HG03196 (cell line): ENCODE measurements around the gene MTLN.
"Not testable (repeated sequence)": the region's sequence is repeated elsewhere in the genome, so short reads cannot be mapped to it uniquely, and the experiment has no call there.

Source experiments
- ATAC-seq: cut with Tn5 transposase; IDR thresholded peaks from one replicate; pipeline ENCODE4 v1.9.1; 2021; ENCODE audit not compliant: unreplicated experiment

Gene MTLN

GRCh38 chr2:110211938-110212858 is at the start of gene MTLN:
Gene MTLN (minus strand): TSS chr2:110212547. CDS start chr2:110212525, 22 bp downstream.
- peak; percentile 88 for ATAC-seq

GRCh38 chr2:110261910-110262309 is 49.6 kb upstream of the MTLN start:
- not testable (repeated sequence) for ATAC-seq

- not testable (repeated sequence) for ATAC-seq
These were observed 35.9 kb upstream of the MTLN start for GRCh38 chr2:110248081-110248795.

- ATAC-seq, result not testable (repeated sequence)
These were observed 33.4 kb upstream of the MTLN start for GRCh38 chr2:110245488-110246435.

- ATAC-seq, result not testable (repeated sequence)
These were observed 30.9 kb upstream of the MTLN start for GRCh38 chr2:110243283-110243682.

GRCh38 chr2:110234514-110234913 is 22.2 kb upstream of the MTLN start:
- ATAC-seq, result not testable (repeated sequence)

- not testable (repeated sequence) for ATAC-seq
These were observed 17.5 kb upstream of the MTLN start for GRCh38 chr2:110229886-110230285.

- ATAC-seq, result not testable (repeated sequence)
These were observed 10.3 kb upstream of the MTLN start for GRCh38 chr2:110222626-110223025.

GRCh38 chr2:110221938-110222337 is 9.6 kb upstream of the MTLN start:
- no peak for ATAC-seq

GRCh38 chr2:110220190-110220564 is 7.8 kb upstream of the MTLN start:
- ATAC-seq, result no peak

GRCh38 chr2:110219496-110220189 is 7.3 kb upstream of the MTLN start:
- ATAC-seq, result no peak

- ATAC-seq, result not testable (repeated sequence)
These were observed 6.5 kb upstream of the MTLN start for GRCh38 chr2:110218889-110219288.

GRCh38 chr2:110216803-110217202 is 4.5 kb upstream of the MTLN start:
- no peak for ATAC-seq

- ATAC-seq, result no peak
These were observed 3.9 kb upstream of the MTLN start for GRCh38 chr2:110216199-110216598.

GRCh38 chr2:110215566-110216158 is 3.3 kb upstream of the MTLN start:
- no peak for ATAC-seq

- no peak for ATAC-seq
These were observed 2.7 kb upstream of the MTLN start for GRCh38 chr2:110215091-110215490.

- not testable (repeated sequence) for ATAC-seq
These were observed 1.2 kb upstream of the MTLN start for GRCh38 chr2:110213522-110213921.

GRCh38 chr2:110205660-110206455 is 6.5 kb downstream of the MTLN start:
- no peak for ATAC-seq
